Esophagus muscularis mucosa (tissue), 4 donors: ENCODE measurements around the gene DOCK3.

ENCODE experiments used
- EP300 ChIP-seq: sonication (generic); formaldehyde crosslinking; IDR thresholded peaks from one replicate; pipeline ENCODE4 v1.6.1; 2017; ENCODE audit warnings: antibody characterized with exemption
- POLR2A ChIP-seq: fragments of 450-650 bp; IDR thresholded peaks from one replicate; pipeline ENCODE4 v1.6.1; 2017; ENCODE audit warnings: antibody characterized with exemption, moderate library complexity, mild to moderate bottlenecking, low read depth
- POLR2AphosphoS5 ChIP-seq, 2 donors: sonication (generic); formaldehyde crosslinking; IDR thresholded peaks; one replicate each; pipeline ENCODE4 v1.6.1; 2017; ENCODE audit warnings: antibody characterized with exemption in 2 of 2
- TF ChIP-seq, protein P1 (sequence below), 3 experiments: fragments of 200-600 bp in 2 of 3; fragments of 450-650 bp in 1 of 3; sonication (generic) in 2 of 3; IDR thresholded peaks; one replicate each; pipeline ENCODE4 v1.5.1; 2017 to 2019; ENCODE audit warnings: antibody characterized with exemption in 3 of 3, mild to moderate bottlenecking in 2 of 3, moderate library complexity in 1 of 3

DNA sequence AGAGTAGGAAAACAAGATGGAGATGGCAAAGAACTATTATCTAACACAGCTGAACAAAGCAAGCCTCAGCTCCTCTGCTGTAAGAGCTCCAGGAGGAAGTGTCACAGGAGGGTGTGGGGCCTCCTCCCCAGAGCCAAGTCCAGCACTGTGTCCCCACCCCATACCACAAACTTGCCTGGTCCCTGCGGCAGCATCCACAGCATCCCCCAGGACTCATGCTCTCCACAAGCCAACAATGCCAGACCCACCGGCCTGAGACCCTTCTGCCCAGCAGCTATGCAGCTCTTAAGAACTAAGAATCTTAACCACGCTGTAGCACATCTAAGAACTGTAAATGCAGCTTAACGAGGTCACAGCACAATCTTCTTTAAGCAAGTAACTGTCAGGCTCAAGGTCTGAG, 725.4 kb downstream of the DOCK3 start:
- TF ChIP-seq, protein P1, sequence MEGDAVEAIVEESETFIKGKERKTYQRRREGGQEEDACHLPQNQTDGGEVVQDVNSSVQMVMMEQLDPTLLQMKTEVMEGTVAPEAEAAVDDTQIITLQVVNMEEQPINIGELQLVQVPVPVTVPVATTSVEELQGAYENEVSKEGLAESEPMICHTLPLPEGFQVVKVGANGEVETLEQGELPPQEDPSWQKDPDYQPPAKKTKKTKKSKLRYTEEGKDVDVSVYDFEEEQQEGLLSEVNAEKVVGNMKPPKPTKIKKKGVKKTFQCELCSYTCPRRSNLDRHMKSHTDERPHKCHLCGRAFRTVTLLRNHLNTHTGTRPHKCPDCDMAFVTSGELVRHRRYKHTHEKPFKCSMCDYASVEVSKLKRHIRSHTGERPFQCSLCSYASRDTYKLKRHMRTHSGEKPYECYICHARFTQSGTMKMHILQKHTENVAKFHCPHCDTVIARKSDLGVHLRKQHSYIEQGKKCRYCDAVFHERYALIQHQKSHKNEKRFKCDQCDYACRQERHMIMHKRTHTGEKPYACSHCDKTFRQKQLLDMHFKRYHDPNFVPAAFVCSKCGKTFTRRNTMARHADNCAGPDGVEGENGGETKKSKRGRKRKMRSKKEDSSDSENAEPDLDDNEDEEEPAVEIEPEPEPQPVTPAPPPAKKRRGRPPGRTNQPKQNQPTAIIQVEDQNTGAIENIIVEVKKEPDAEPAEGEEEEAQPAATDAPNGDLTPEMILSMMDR (IDR thresholded peaks at IDR 0.05), result no peak
- no peak for TF ChIP-seq POLR2A
- no peak for TF ChIP-seq EP300
- TF ChIP-seq POLR2AphosphoS5 (IDR thresholded peaks at IDR 0.05), result no peak
